HG02870 (cell line): Measurements from ENCODE around the gene TPR.

Source experiments
- ATAC-seq: cut with Tn5 transposase; IDR thresholded peaks from one replicate; pipeline ENCODE4 v1.9.1; 2021; ENCODE audit warnings: mild to moderate bottlenecking, moderate library complexity; ENCODE audit not compliant: unreplicated experiment

Gene TPR

DNA sequence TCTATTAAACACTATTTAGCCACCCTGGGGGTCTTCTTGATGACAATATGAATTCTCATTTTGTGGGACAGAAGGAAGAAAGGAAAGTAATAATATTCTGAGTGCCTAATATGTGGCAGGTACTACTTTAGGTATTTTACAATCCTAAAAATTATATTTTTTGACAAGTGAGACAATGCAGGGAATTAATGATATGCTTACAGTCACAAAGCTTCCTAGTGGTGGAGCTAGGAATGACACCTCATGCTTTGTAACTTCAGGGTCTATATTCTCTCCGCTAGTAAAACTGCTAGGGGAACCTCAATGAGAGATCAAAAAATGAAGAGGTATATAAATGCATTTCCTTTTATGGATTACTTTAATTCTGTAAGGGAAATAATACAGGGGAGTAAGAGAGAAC lies 44.3 kb downstream of the TPR start:
- no peak for ATAC-seq

- ATAC-seq = no peak
Observed at GRCh38 chr1:186327331-186327730, 47.7 kb downstream of the TPR start.

GRCh38 chr1:186326009-186326408 lies 49.0 kb downstream of the TPR start:
- ATAC-seq = no peak

DNA sequence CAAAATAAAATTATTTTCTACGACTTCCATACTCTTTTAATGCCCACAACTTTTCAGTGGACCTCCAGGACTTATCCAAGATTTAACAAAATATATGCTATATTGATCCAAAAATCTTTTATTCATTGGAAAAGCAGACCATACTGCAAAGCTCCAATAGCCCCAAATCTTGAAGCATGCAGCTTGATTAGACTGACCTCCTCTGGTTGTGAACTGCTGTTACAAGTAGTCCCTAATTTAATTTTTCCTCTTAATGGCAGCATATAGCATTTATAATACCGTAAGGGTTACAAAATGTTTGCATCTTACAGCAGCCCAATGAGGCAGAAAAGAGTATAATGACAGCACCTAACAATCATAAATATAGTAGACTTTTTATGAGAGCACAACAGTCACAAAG lies 49.8 kb downstream of the TPR start:
- ATAC-seq = no peak

DNA sequence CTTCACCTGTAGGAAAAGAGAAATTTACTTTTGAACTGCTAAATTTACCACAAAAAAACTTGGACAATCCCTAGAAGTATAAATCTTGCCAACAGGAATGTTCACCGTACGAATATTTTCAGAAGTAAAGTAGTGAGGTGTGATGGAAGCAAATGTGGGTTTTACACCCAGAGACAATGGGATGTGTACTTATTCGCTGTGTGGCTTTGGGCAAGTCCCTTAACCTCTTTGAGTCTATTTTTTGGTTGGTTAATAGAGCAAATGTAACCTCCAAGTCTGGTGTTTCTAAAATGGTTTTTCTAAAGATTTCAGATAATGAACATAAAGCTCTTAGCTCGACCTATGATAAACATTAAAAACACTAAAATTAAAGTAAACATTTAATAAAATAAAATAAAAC lies 51.2 kb downstream of the TPR start:
- ATAC-seq = no peak

GRCh38 chr1:186315570-186315969 lies 59.5 kb downstream of the TPR start:
- no peak for ATAC-seq

- ATAC-seq = no peak
Observed at GRCh38 chr1:186311375-186312051, 63.5 kb downstream of the TPR start.

- no peak for ATAC-seq
Observed at GRCh38 chr1:186310307-186310706, 64.7 kb downstream of the TPR start.

DNA sequence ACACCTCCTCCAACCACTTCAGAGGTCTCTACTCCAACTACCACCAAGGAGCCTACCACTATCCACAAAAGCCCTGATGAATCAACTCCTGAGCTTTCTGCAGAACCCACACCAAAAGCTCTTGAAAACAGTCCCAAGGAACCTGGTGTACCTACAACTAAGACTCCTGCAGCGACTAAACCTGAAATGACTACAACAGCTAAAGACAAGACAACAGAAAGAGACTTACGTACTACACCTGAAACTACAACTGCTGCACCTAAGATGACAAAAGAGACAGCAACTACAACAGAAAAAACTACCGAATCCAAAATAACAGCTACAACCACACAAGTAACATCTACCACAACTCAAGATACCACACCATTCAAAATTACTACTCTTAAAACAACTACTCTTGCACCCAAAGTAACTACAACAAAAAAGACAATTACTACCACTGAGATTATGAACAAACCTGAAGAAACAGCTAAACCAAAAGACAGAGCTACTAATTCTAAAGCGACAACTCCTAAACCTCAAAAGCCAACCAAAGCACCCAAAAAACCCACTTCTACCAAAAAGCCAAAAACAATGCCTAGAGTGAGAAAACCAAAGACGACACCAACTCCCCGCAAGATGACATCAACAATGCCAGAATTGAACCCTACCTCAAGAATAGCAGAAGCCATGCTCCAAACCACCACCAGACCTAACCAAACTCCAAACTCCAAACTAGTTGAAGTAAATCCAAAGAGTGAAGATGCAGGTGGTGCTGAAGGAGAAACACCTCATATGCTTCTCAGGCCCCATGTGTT lies 66.6 kb downstream of the TPR start:
- no peak for ATAC-seq

DNA sequence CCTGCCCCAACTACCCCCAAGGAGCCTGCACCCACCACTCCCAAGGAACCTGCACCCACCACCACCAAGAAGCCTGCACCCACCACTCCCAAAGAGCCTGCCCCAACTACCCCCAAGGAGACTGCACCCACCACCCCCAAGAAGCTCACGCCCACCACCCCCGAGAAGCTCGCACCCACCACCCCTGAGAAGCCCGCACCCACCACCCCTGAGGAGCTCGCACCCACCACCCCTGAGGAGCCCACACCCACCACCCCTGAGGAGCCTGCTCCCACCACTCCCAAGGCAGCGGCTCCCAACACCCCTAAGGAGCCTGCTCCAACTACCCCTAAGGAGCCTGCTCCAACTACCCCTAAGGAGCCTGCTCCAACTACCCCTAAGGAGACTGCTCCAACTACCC lies 67.6 kb downstream of the TPR start:
- ATAC-seq = no peak

- no peak for ATAC-seq
Observed at GRCh38 chr1:186306533-186306932, 68.5 kb downstream of the TPR start.

DNA sequence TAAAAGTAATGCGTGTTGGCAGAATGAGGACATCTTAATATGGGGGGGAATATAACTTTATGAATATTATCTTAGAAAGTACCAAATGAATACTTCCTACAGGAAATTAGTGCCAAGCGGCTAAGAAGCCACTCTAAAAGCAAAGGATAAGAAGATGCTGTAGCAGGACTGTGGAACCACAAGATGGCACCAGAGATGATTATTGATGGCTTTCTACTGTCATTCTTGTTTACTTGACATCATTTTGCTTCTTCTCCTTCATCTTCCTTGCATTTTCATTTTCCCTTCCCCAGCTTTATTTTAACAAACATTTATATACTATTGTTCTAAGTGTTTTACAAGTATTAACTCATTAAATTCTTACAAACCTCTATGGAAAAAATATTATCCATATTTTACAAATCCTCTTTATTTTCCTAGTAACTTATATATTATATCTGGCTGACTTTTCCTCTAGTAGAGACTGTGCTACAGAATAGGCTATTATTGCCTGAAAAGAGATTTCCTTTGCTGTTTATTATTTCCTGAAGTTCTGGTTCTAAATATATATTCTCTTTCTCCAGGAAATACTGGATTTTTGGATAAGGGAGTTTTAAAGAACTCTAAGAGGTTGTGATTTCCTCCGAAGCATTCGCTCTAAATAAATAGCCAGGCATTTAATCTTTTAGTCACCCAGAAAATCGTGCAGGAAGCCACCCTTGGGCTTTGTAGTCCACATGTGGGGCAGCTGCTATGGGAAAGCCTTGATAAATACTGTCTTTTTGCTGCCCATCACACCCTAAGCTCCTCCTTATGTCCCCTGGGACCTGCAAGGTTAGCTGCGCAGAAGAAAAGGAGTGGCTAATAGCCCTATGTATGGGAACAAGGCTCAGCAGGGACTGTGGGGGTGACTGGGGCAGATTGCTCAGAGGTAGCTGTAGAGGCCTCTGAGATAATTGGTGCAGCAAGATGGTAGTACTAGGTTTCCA lies 69.8 kb downstream of the TPR start:
- ATAC-seq = peak; percentile 60

- ATAC-seq = no peak
Observed at GRCh38 chr1:186303911-186304310, 71.1 kb downstream of the TPR start.

DNA sequence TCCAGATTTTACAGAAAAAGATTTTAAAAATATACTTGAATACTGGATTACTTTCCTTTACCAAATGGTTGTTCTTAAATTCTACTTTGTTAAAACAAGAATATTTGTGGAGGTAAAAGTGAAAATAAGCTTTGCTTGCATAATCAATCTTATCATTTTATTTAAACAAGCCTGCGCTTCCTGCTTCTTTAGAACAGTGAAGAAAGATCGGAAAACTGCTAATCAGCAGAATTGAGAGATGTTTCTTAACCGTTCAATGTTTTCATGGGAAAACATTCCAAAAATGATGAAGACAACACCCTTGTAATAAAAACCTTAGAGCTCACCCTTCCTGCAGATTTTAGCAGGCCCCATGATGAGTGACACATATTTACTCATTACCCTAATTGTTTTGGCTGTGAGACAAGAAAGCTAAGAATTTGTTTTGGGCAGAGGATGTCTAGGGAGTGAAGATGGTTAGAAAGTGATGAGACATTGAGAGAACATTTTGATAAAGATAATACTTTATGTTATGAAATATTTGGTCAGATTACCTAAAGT lies 72.6 kb downstream of the TPR start:
- ATAC-seq = no peak

- no peak for ATAC-seq
Observed at GRCh38 chr1:186301448-186301847, 73.6 kb downstream of the TPR start.

DNA sequence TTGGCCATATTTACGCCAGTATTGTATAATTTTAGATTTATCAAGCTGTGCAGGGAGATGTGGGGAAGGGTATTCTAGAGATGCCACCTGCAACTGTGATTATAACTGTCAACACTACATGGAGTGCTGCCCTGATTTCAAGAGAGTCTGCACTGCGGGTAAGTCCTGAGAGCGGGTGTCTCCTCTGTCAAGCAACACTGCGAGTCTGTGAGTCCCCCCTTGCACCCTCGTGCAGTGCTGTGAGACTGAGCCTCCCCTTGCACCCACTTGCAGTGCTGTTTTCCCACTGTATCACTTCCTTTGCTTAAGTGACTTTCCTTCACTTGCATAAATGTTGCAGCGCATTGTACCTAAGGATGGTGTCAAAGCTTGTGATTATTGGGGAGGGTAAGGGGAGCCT lies 75.0 kb downstream of the TPR start:
- ATAC-seq = no peak

- no peak for ATAC-seq
Observed at GRCh38 chr1:186299570-186299969, 75.5 kb downstream of the TPR start.

- ATAC-seq = no peak
Observed at GRCh38 chr1:186298851-186299250, 76.2 kb downstream of the TPR start.

GRCh38 chr1:186297439-186298045 lies 77.5 kb downstream of the TPR start:
- ATAC-seq = no peak

- ATAC-seq = no peak
Observed at GRCh38 chr1:186295980-186296379, 79.1 kb downstream of the TPR start, which contains the start of gene PRG4. Gene PRG4, plus strand, starts transcription at chr1:186296279.

DNA sequence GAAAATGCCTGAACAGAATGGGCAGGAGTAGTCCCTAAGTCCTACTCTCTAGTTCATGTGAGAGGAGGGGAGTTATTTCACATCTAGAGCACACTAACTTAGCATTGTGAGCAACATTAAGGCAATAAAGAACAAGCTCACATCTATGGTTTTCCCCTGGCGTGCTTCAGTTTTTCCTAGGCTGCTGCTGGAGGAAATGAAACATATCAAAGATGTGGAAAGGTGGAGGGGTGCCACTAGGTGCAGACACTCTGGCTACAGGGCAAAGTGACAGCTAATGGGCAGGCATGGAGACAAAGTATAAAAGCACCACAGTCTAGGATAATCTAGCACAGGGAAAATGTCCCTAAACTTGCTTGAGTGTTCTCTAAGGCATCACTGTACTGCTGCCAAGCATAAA lies 82.2 kb downstream of the TPR start:
- no peak for ATAC-seq
